GM18873 (cell line): ENCODE results near the gene LRCH4.

ENCODE experiments used
- ATAC-seq: cut with Tn5 transposase; IDR thresholded peaks from one replicate; pipeline ENCODE4 v1.9.1; 2021; ENCODE audit warnings: mild to moderate bottlenecking, moderate library complexity, moderate number of reproducible peaks; ENCODE audit not compliant: unreplicated experiment, low FRiP score

LRCH4 gene

GRCh38 chr7:100604976-100605911 is 19.3 kb upstream of the LRCH4 start:
- ATAC-seq = no peak

GRCh38 chr7:100604028-100604975 is 18.4 kb upstream of the LRCH4 start:
- ATAC-seq = no peak

- ATAC-seq = no peak
These were observed 17.7 kb upstream of the LRCH4 start for GRCh38 chr7:100603726-100604027.

- no peak for ATAC-seq
These were observed 17.2 kb upstream of the LRCH4 start for GRCh38 chr7:100602889-100603725.

- ATAC-seq = no peak
These were observed 14.8 kb upstream of the LRCH4 start for GRCh38 chr7:100600730-100601038.

GRCh38 chr7:100599911-100600729 is 14.2 kb upstream of the LRCH4 start:
- ATAC-seq = no peak

- no peak for ATAC-seq
These were observed 12.5 kb upstream of the LRCH4 start for GRCh38 chr7:100598425-100598824.

- no peak for ATAC-seq
These were observed 9.3 kb upstream of the LRCH4 start for GRCh38 chr7:100595188-100595587.

GRCh38 chr7:100591596-100591995 is 5.7 kb upstream of the LRCH4 start:
- no peak for ATAC-seq

GRCh38 chr7:100590077-100590737 is 4.3 kb upstream of the LRCH4 start:
- ATAC-seq = no peak

GRCh38 chr7:100589341-100589947 is 3.5 kb upstream of the LRCH4 start:
- ATAC-seq = no peak

- no peak for ATAC-seq
These were observed 2.5 kb upstream of the LRCH4 start for GRCh38 chr7:100588438-100588837.

- peak; percentile 88 for ATAC-seq
These were observed 517 bp upstream of the LRCH4 start, which contains the start of gene FBXO24 for GRCh38 chr7:100586266-100587025. Gene FBXO24 (plus strand): TSS chr7:100586328. CDS start chr7:100586626, 298 bp downstream.

- ATAC-seq = no peak
These were observed 1.0 kb downstream of the LRCH4 start for GRCh38 chr7:100584683-100585510.

GRCh38 chr7:100584054-100584682 is 1.8 kb downstream of the LRCH4 start:
- no peak for ATAC-seq

GRCh38 chr7:100583132-100584053 is 2.5 kb downstream of the LRCH4 start:
- ATAC-seq = no peak
